Bronchial epithelial cell (primary cell): ENCODE data around the gene AVPR2. TPM values are rescaled to one million over a fixed set of nuclear protein-coding genes. Genes with fewer than 3 reads are reported as not detected.

Experiments used
- DNase-seq: peaks from one replicate; pipeline ENCODE4 v3.0.0-alpha.2; 2010; ENCODE audit warnings: low read depth
- FAIRE-seq: peaks from 2 replicates; lab custom pipeline; 2011; peaks lifted over from hg19 to GRCh38; lab: Jason Lieb, UNC
- H3K27me3 ChIP-seq: 2 replicates; pipeline ENCODE4 v1.5.1; 2011; ENCODE audit warnings: low read length; ENCODE audit not compliant: control insufficient read depth, insufficient read depth
- H3K36me3 ChIP-seq: 2 replicates; pipeline ENCODE4 v1.5.1; 2011; ENCODE audit warnings: low read length; ENCODE audit not compliant: control insufficient read depth, insufficient read depth
- H3K4me3 ChIP-seq: 2 replicates; pipeline ENCODE4 v1.5.1; 2011; ENCODE audit warnings: mild to moderate bottlenecking, low read depth, low read length, control low read depth
- total RNA-seq: library from RNA; depleted of rRNA; stranded (reverse); fragments of >200 nt; gene quantifications from 2 replicates; pipeline ENCODE4 v1.2.1, GENCODE V29; 2014
- TF ChIP-seq, protein P1 (sequence below): IDR thresholded peaks from 2 replicates; pipeline ENCODE4 v1.5.1; 2011; ENCODE audit warnings: mild to moderate bottlenecking, moderate library complexity, low read length, control low read depth, inconsistent platforms; ENCODE audit not compliant: insufficient read depth, severe bottlenecking

AVPR2 gene
- total RNA-seq, 1 donor from 2014 or later: not detected

DNA sequence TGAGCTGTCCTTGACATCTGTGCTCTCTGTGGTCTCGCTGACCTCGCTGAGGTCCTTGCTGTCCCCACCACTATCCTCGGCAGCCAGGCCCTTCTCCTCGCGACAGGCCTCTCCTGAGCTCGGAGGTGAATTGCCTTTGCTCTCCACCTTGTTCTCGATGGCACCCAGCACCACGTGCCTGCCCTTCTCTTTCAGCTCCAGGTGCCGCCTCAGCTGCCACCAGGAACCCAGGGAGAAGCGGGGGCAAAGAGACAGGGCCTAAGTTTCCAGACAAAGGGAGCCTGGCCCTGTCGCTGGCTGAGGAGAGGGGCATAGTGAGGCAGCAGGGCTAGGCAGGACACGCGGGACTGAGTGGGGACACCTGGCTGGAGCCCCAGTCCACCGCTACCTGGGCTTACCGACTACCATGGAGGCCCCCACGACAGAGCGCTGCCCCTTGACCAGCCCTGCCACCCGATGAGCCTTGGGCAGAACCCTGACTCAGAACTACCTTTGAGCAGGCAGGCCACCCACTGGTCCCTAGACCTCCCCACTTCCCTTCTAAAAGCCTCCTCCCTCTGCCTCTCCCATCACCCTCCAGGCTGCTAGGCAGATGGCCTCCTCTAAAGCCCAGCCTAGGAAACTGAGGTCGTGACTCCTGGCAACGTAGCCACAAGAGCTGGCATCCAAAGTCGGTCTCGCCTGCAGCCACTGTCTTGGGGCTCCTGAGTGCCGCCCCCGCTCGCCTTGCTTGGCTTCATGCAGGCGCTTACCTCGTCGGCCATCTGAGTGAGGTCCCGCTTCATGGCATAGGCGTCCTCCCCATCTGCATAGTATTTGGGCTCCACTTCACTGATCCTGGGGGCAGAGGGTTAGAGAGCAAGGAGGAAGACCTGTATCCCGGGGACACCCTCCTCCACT, 25.8 kb downstream of the AVPR2 start:
- FAIRE-seq (no peak), DNase-seq (no peak)
- no peak overlapping the region for H3K4me3 ChIP-seq

DNA sequence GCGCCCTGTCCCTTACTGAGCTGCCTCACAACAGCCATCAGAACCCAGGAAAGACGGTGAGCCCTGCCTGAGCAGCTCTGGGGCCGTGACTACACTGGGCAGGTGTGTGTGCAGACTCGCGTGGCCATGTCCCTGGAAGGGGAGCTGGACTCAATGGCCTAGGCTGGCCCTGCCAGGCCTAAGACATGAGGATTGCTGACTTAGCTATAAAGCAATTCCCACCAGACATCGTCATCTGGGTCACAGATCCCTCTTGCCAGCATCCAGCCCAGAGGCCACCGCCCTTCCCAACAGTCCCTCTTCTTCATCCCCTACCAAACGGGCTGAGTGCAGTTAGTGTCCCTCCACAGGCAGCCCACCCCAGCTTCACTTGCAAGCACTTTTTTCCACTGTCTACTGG, 26.7 kb downstream of the AVPR2 start:
- FAIRE-seq (no peak), DNase-seq (no peak)
- H3K27me3 ChIP-seq: no peaks in the 10 kb centered on the region
- peaks cover 4% of the 10 kb centered on the region for H3K36me3 ChIP-seq
- TF ChIP-seq, protein P1, sequence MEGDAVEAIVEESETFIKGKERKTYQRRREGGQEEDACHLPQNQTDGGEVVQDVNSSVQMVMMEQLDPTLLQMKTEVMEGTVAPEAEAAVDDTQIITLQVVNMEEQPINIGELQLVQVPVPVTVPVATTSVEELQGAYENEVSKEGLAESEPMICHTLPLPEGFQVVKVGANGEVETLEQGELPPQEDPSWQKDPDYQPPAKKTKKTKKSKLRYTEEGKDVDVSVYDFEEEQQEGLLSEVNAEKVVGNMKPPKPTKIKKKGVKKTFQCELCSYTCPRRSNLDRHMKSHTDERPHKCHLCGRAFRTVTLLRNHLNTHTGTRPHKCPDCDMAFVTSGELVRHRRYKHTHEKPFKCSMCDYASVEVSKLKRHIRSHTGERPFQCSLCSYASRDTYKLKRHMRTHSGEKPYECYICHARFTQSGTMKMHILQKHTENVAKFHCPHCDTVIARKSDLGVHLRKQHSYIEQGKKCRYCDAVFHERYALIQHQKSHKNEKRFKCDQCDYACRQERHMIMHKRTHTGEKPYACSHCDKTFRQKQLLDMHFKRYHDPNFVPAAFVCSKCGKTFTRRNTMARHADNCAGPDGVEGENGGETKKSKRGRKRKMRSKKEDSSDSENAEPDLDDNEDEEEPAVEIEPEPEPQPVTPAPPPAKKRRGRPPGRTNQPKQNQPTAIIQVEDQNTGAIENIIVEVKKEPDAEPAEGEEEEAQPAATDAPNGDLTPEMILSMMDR: no peak
- no peak overlapping the region for H3K4me3 ChIP-seq

More for the DNA sequence above, 25.8 kb downstream of the AVPR2 start:
- TF ChIP-seq, protein P1: no peak
- Histone ChIP-seq H3K36me3 (peaks cover 4% of the 10 kb centered on the region), H3K27me3 (no peaks in the 10 kb centered on the region)

DNA sequence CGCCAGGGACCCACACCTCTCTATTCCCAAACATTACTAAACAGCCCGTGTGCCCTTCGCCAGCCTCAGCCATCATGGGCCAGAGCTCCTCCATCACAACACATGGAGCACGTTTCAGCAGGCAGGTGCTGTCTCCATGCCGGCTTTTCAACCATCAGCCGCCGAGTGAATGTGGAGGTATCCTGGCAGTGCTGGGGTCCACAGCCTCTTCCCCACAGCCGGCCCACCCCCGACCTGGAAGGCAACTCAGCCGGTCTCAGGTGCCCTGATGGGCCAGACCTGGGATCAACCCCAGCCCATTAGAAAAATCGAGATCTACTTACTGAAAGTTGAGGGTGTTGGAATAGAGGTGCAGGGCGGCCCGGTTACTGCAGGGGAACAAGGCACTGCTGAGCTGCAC, 27.3 kb downstream of the AVPR2 start:
- TF ChIP-seq, protein P1: no peak
- H3K4me3 ChIP-seq: no peak overlapping the region
- FAIRE-seq: no peak
- H3K36me3 ChIP-seq: peaks cover 4% of the 10 kb centered on the region
- no peak for DNase-seq
- H3K27me3 ChIP-seq: no peaks in the 10 kb centered on the region

DNA sequence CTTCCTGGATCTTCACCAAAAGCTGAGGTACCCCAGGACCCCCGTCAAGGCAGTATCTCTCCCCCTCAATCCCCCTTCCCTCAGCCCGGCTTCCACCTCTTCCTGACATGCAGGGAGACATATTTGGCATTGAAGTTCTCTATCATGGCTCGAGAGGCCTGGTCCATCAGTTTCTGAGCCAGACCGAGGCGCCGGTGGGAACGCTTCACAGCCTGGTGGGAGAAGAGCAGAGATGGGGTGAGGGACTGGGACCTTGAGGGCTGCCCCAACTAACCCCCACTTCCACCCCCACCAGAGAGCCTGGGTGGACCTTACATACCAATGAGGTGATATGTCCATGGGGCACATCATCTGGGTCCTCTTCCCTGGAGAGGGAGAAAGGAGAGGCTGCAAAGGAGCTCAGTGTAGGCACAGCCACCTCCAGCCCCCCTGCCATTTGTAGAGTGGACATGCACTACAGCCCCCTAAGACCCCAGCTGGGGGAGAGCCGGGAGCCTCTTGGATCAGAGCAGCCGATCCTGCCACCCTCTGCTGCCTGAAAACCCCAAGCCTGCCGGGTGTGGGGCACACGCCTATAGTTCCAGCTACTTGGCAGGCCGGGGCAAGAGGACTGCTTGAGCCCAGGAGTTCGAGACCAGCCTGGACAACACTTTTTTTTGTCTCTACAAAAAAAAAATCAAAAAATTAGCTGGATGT, 27.9 kb downstream of the AVPR2 start:
- peaks cover 4% of the 10 kb centered on the region for H3K36me3 ChIP-seq
- DNase-seq (no peak), FAIRE-seq (no peak)
- TF ChIP-seq, protein P1: no peak
- H3K27me3 ChIP-seq: no peaks in the 10 kb centered on the region
- no peak overlapping the region for H3K4me3 ChIP-seq

DNA sequence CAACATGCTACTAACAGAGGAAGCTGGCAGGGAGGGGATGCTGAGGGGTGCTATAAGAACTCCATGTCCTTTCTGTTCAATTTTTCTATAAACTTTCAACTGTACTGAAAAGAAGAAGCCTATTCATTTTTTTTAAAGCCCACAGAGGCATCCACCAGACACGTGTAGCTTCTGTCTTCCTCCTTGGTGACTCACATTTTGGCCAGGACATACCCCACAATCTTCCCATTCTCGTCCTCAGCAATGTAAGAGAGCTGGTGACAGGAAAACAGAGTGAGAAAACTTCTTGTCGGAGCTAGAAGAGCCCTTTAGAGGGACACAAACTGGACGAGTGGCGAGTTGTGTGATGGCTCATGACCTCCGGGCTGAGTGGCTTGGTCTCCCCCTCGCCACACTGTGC, 29.3 kb downstream of the AVPR2 start:
- TF ChIP-seq, protein P1: no peak
- FAIRE-seq: no peak
- peaks cover 4% of the 10 kb centered on the region for H3K36me3 ChIP-seq
- no peaks in the 10 kb centered on the region for H3K27me3 ChIP-seq
- peak overlapping the region; percentile 61 for H3K4me3 ChIP-seq
- peak; percentile 17 for DNase-seq
